DOHH2 (cell line): ENCODE measurements around the gene LRGUK.

Source experiments
- H3F3A ChIP-seq: fragments of 200-600 bp; sonication (generic), shearing (Covaris generic); 2 replicates; pipeline ENCODE4 v1.6.0; 2016; ENCODE audit warnings: antibody characterized with exemption, mild to moderate bottlenecking; ENCODE audit not compliant: control insufficient read depth, insufficient read depth
- H3K27ac ChIP-seq: fragments of 200-600 bp; sonication (generic); 2 replicates; pipeline ENCODE4 v1.5.1; 2014; ENCODE audit warnings: low read depth, mild to moderate bottlenecking, low read length, moderate library complexity
- H3K27me3 ChIP-seq: fragments of 200-600 bp; sonication (generic); 2 replicates; pipeline ENCODE4 v1.6.1; 2014; ENCODE audit warnings: mild to moderate bottlenecking, low read length, mixed read lengths; ENCODE audit not compliant: control insufficient read depth
- H3K36me3 ChIP-seq: fragments of 200-600 bp; sonication (generic); 2 replicates; pipeline ENCODE4 v1.6.1; 2014; ENCODE audit warnings: mild to moderate bottlenecking, low read length, moderate library complexity, mixed read lengths; ENCODE audit not compliant: control insufficient read depth
- H3K4me1 ChIP-seq: fragments of 200-600 bp; sonication (generic); 2 replicates; pipeline ENCODE4 v1.6.1; 2014; ENCODE audit warnings: mild to moderate bottlenecking, low read length, mixed read lengths; ENCODE audit not compliant: control insufficient read depth
- H3K4me2 ChIP-seq: fragments of 200-600 bp; sonication (generic); 2 replicates; pipeline ENCODE4 v1.6.0; 2014; ENCODE audit warnings: mild to moderate bottlenecking, low read length, moderate library complexity
- H3K4me3 ChIP-seq: fragments of 200-600 bp; sonication (generic); 2 replicates; pipeline ENCODE4 v1.5.1; 2014; ENCODE audit warnings: mild to moderate bottlenecking, low read length, mixed read lengths
- H3K79me2 ChIP-seq: fragments of 200-600 bp; sonication (generic); 2 replicates; pipeline ENCODE4 v1.6.1; 2014; ENCODE audit warnings: mild to moderate bottlenecking, low read length, mixed read lengths; ENCODE audit not compliant: control insufficient read depth
- H3K9me2 ChIP-seq: fragments of 200-600 bp; sonication (generic); replicated peaks from 2 replicates; pipeline ENCODE4 v1.6.1; 2014; ENCODE audit warnings: mild to moderate bottlenecking, low read length, mixed read lengths; ENCODE audit not compliant: control insufficient read depth
- H3K9me3 ChIP-seq: fragments of 200-600 bp; sonication (generic); 2 replicates; pipeline ENCODE4 v1.6.1; 2014; ENCODE audit warnings: antibody characterized with exemption, low read length, mixed read lengths; ENCODE audit not compliant: control insufficient read depth, insufficient read depth
- H4K20me1 ChIP-seq: fragments of 200-600 bp; sonication (generic); 2 replicates; pipeline ENCODE4 v1.6.0; 2014; ENCODE audit warnings: low read depth, mild to moderate bottlenecking, antibody characterized with exemption, low read length, moderate library complexity; ENCODE audit not compliant: control insufficient read depth, insufficient read depth
- EZH2phosphoT487 ChIP-seq: fragments of 200-600 bp; sonication (generic); IDR thresholded peaks from 2 replicates; pipeline ENCODE4 v1.6.1; 2017; ENCODE audit warnings: borderline replicate concordance, mild to moderate bottlenecking, antibody characterized with exemption, low read length, moderate library complexity, mixed read lengths
- TF ChIP-seq, protein P1 (sequence below): fragments of 200-600 bp; sonication (generic); IDR thresholded peaks from one replicate; pipeline ENCODE4 v1.5.1; 2014; ENCODE audit warnings: antibody characterized with exemption, mild to moderate bottlenecking, low read depth, low read length; ENCODE audit not compliant: poor library complexity, severe bottlenecking

LRGUK gene

DNA sequence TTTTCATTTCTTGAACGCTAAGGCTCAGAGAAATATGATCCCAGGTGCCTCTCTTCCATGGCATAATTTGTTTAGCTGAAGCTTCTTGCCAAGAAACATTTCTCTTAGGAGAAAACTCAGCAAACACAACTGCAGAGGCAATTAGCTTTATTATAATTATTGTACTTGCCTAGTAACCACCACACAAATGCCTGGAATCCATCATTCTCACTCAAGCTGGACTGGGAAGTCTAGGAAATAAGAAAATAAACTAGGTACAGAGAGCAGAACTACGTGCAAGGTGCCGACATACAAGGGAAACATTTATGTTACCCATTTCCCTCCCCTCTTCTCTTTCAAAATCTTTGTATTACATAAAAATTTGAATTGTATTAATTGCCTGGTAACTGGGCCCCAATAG is 174.5 kb downstream of the LRGUK start:
- H3K9me3 ChIP-seq, result no peaks in the 10 kb centered on the region
- H3K9me2 ChIP-seq, result no peaks in the 10 kb centered on the region
- H3K27ac ChIP-seq, result no peak overlapping the region
- H4K20me1 ChIP-seq, result no peaks in the 10 kb centered on the region
- H3K4me3 ChIP-seq, result no peak overlapping the region
- H3K79me2 ChIP-seq, result no peaks in the 10 kb centered on the region
- H3K4me1 ChIP-seq, result no peaks in the 10 kb centered on the region
- H3K36me3 ChIP-seq, result peaks cover 73% of the 10 kb centered on the region
- no peaks in the 10 kb centered on the region for H3F3A ChIP-seq
- no peak overlapping the region for H3K4me2 ChIP-seq
- no peak for TF ChIP-seq EZH2phosphoT487
- TF ChIP-seq, protein P1, sequence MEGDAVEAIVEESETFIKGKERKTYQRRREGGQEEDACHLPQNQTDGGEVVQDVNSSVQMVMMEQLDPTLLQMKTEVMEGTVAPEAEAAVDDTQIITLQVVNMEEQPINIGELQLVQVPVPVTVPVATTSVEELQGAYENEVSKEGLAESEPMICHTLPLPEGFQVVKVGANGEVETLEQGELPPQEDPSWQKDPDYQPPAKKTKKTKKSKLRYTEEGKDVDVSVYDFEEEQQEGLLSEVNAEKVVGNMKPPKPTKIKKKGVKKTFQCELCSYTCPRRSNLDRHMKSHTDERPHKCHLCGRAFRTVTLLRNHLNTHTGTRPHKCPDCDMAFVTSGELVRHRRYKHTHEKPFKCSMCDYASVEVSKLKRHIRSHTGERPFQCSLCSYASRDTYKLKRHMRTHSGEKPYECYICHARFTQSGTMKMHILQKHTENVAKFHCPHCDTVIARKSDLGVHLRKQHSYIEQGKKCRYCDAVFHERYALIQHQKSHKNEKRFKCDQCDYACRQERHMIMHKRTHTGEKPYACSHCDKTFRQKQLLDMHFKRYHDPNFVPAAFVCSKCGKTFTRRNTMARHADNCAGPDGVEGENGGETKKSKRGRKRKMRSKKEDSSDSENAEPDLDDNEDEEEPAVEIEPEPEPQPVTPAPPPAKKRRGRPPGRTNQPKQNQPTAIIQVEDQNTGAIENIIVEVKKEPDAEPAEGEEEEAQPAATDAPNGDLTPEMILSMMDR, result no peak
- H3K27me3 ChIP-seq, result no peaks in the 10 kb centered on the region

DNA sequence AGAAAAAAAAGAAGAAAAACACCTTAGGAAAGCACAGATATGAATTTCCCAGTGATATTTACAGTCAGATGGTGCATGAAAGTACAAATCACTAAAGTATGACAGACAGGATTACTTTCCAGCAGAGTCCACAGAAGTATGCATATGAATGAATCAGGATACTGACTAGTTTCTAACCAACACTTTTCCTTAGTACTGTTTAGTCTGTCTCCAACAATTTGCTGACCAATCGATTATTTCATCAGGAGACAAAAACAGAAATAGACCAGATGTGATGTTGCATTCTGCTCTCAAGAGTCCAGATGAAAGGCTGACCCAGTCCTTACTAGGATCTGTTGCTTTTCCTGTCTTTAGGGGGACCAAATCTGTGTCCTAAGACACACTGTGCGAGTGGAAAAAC is 175.0 kb downstream of the LRGUK start:
- no peak overlapping the region for H3K4me3 ChIP-seq
- no peak overlapping the region for H3K4me2 ChIP-seq
- H3K9me3 ChIP-seq, result no peaks in the 10 kb centered on the region
- H4K20me1 ChIP-seq, result no peaks in the 10 kb centered on the region
- H3F3A ChIP-seq, result no peaks in the 10 kb centered on the region
- no peak overlapping the region for H3K27ac ChIP-seq
- H3K36me3 ChIP-seq, result peaks cover 75% of the 10 kb centered on the region
- no peaks in the 10 kb centered on the region for H3K4me1 ChIP-seq
- no peak for TF ChIP-seq EZH2phosphoT487
- TF ChIP-seq, protein P1, result no peak
- H3K9me2 ChIP-seq, result no peaks in the 10 kb centered on the region
- no peaks in the 10 kb centered on the region for H3K27me3 ChIP-seq
- H3K79me2 ChIP-seq, result no peaks in the 10 kb centered on the region

DNA sequence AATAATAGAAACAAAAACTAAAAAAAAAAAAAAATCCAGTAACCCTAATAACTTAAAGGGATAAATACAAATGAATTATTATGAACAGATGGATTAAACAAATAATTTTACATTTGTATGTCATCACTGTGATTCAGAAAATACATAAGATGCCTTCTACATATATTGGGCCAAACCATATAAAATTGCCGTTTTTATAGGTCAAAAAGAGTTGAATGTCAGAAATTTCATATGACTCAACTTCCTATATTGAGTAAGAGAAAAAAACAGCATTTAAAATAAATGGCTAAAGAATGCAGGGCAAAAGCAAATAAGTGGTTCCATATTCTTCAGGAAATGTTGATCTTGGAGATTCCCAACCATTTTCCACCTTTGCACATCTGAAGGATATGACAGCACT is 180.2 kb downstream of the LRGUK start:
- Histone ChIP-seq H3K27ac (no peak overlapping the region), H3K4me3 (no peak overlapping the region), H3K9me3 (no peaks in the 10 kb centered on the region), H4K20me1 (no peaks in the 10 kb centered on the region), H3K4me2 (no peak overlapping the region), H3K27me3 (no peaks in the 10 kb centered on the region), H3K36me3 (peaks cover 43% of the 10 kb centered on the region), H3K4me1 (no peaks in the 10 kb centered on the region), H3K9me2 (no peaks in the 10 kb centered on the region), H3F3A (no peaks in the 10 kb centered on the region), H3K79me2 (peaks cover 12% of the 10 kb centered on the region)
- TF ChIP-seq EZH2phosphoT487, result no peak
- TF ChIP-seq, protein P1, result no peak

DNA sequence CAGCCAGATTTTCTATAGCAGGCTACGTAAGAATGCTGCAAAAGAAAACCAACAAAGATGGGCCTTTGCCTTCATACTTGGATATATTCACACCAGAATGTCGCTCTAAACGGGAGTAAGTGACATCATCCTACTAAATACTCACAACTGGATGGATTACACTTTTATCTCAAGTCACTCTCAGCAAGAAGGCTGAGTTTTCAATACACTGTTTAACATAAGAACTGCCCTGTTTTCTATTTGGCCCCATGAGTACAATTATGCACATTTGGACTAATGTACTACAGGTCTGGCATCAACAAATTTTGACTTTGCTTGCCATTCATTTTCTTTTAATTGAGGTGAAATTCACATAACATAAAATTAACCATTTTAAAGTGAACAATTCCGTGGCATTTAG is 181.4 kb downstream of the LRGUK start:
- H3F3A ChIP-seq, result no peaks in the 10 kb centered on the region
- no peaks in the 10 kb centered on the region for H3K27me3 ChIP-seq
- H3K4me3 ChIP-seq, result no peak overlapping the region
- H3K9me2 ChIP-seq, result no peaks in the 10 kb centered on the region
- no peaks in the 10 kb centered on the region for H4K20me1 ChIP-seq
- TF ChIP-seq EZH2phosphoT487, result no peak
- TF ChIP-seq, protein P1, result no peak
- no peaks in the 10 kb centered on the region for H3K4me1 ChIP-seq
- H3K27ac ChIP-seq, result no peak overlapping the region
- peaks cover 41% of the 10 kb centered on the region for H3K36me3 ChIP-seq
- no peaks in the 10 kb centered on the region for H3K9me3 ChIP-seq
- H3K79me2 ChIP-seq, result peaks cover 17% of the 10 kb centered on the region
- H3K4me2 ChIP-seq, result no peak overlapping the region
